Stimulated activated CD8-positive, alpha-beta memory T cell treated with anti-CD3 and anti-CD28 coated beads, Interleukin-4, amount 100 ng/mL, for 1 hour (primary cell): Measurements from ENCODE around the gene TRMT61A.
"Not testable (repeated sequence)": the region's sequence is repeated elsewhere in the genome, so short reads cannot be mapped to it uniquely, and the experiment has no call there.

Source experiments
- DNase-seq, 2 donors: peaks; one replicate each; pipeline ENCODE4 v3.0.0-alpha.2; 2020; ENCODE audit warnings: low read depth in 2 of 2, low spot score in 1 of 2

TRMT61A gene

GRCh38 chr14:103521951-103522563 lies 6.9 kb upstream of the TRMT61A start:
- DNase-seq: no peak

GRCh38 chr14:103522649-103523574 lies 6.1 kb upstream of the TRMT61A start, which contains the start of gene CKB:
TSS of gene CKB (minus strand) at chr14:103522830. CDS start at chr14:103522493, 337 bp downstream.
- no peak for DNase-seq

- DNase-seq: no peak
Observed at GRCh38 chr14:103523575-103523954, 5.4 kb upstream of the TRMT61A start.

- no peak for DNase-seq
Observed at GRCh38 chr14:103524002-103524935, 4.7 kb upstream of the TRMT61A start.

- DNase-seq: not testable (repeated sequence)
Observed at GRCh38 chr14:103525430-103526246, 3.4 kb upstream of the TRMT61A start.

- no peak for DNase-seq
Observed at GRCh38 chr14:103526247-103526913, 2.6 kb upstream of the TRMT61A start.

GRCh38 chr14:103526914-103527248 lies 2.1 kb upstream of the TRMT61A start:
- no peak for DNase-seq

- DNase-seq: no peak
Observed at GRCh38 chr14:103527408-103528145, 1.4 kb upstream of the TRMT61A start.

GRCh38 chr14:103528146-103528586 lies 830 bp upstream of the TRMT61A start:
- DNase-seq: no peak

- no peak for DNase-seq
Observed at GRCh38 chr14:103529383-103530365, 678 bp downstream of the TRMT61A start.

GRCh38 chr14:103530390-103530789 lies 1.4 kb downstream of the TRMT61A start:
- no peak for DNase-seq

- no peak for DNase-seq
Observed at GRCh38 chr14:103530831-103531230, 1.8 kb downstream of the TRMT61A start.

- no peak for DNase-seq
Observed at GRCh38 chr14:103531421-103532215, 2.6 kb downstream of the TRMT61A start.

- no peak for DNase-seq
Observed at GRCh38 chr14:103532216-103533136, 3.5 kb downstream of the TRMT61A start.

- DNase-seq: no peak
Observed at GRCh38 chr14:103533137-103533998, 4.4 kb downstream of the TRMT61A start.
